ENCODE measurements around the gene CDH11.

The CDH11 gene

DNA sequence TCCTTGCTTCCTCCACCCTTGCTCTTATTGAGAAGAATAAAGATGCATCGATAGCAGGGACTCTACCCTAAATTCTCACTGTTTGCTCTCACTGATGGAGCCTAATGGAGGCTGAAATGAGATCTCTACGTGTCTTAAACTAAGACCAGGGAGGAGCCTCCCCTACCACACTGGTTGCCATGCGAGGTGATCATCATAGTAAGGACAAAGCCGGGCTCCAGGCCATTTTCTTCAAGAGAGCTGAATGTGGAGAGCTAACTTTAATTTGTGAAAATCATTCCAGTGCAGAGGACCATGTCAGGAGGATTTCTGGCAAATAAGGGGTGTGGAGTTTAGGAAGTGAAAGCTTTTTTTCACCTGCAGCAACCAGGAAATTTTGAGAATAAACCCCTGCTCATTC is 5.6 kb downstream of the CDH11 start:
- DNase-seq: no peak

DNA sequence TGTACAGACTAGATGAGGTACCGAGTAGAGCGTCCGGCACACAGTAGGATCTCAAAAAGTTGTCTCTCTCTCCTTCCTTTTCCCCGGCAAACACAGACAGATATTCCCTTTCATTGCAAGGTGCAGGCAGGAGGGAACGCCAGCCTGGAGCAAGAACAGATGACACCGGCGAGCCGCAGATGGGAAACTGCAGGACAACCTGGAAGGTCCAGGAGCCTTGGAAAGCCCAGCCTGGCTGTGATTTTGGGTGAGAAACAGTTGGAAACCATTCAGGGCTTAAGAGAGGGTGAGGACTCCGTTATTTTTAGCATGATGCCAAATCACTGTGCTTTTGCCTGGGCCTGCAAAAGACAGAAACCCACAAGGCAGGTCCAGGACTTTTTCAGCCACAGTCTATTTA is 7.3 kb downstream of the CDH11 start:
- DNase-seq: no peak

DNA sequence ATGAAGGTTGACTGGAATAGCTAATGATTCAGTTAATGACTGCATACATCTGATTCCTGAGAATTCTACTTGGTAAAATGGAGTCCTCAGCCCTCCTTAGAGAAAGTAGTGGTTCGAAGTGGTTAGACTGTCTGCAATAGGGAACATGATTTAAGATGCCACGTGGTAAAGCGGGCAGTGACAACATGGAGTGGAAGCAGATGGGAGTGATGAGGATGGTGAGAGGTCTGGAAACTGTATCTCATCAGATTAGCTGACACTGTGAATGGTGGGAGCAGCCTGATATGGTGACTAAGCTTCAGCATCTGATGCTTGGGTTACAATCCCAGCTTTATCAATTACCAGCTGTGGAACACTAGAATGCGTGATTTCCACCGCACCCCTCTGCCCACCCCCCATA is 8.4 kb downstream of the CDH11 start:
- no peak for DNase-seq

DNA sequence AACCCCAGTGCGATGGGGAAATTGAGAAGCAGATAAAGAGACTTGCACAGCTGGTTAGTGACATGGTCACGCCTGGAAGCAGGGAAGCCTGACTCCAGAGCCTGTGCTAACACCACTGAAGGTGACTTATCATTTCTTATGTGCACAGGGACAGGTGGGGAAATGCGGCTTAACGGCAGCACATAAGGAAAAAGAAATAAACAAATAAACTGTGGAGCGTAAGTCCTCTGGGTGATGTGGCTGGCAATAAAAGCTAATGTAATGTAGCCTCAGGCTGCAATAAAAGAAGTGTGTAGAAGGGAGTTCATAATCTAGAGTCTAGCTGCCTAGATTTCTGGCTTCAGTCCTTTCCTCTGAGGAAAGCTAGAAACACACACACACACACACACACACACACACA is 10.6 kb downstream of the CDH11 start:
- peak; percentile 23 for DNase-seq

DNA sequence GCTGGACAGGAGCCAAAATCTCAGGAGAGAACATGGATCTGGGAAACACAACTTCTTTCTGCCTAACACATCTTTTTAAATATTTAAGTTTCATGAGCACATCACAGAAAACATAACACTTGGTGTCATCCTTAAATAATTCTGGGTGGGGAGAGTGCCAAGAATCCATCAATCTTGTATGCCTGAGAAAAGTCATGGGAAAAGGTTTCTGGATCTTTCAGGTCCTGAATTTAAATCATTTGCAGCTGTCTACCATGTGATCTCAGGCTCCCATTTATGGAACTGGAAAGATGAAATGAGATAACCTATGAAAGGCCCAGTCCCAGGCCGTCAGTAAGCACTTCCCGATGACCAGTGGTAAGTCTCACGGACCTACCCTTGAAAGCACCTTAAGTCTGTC is 15.1 kb downstream of the CDH11 start:
- DNase-seq: peak; percentile 51

DNA sequence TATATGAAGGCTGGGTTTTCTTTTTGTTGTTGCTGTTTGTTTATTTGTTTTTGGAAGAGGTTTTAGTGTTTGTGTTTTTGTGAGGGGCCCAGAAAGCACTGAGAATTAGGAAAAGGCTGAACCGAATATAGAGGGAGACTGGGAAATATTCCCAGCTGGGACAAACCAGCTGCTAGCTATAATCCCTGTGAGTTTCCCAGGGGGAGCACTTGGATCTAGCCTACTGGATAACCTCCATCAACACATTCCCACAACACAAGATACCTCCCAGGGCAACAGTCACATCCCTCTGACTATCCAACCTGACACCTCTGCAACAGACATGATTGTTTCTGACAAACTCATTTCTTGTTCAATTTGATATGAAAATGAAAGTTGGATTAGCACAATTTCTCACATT is 16.7 kb downstream of the CDH11 start:
- DNase-seq: no peak

DNA sequence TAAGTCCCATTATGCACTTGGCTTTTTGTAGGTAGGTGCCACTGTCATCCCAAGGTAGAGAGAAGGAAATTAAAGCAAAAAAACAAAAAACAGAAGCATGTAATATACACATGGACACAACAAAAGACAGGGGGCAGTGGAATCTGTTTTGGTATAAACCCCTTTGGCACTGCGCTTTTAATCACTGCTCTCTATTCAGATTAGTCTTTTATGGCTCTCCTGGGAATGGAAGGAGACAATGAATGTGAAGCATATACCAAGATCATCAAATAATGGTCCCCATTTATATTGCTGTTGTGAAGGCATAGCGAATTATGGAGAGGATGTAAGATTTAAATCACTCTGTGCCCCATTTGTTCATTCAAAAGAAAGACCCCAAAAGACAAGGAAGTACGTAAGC is 17.4 kb downstream of the CDH11 start:
- no peak for DNase-seq

DNA sequence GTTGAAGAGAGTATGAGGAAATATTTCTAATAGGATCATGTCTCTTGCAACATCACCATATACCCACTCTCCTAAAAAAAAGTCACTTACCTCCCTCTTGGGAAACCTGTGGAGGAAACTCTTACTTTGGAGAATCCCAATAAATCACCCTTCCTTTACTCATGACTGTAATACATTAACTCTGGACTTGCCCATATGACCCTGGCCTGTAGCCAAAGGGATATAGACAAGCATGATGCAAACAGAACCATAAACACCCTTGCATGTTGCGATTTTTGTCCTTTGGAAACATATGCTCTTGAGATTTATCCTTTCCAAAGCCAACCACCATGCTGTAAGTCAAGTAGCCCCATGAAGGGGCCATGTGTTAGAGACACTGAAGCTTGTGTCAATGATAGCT is 19.5 kb downstream of the CDH11 start:
- no peak for DNase-seq

DNA sequence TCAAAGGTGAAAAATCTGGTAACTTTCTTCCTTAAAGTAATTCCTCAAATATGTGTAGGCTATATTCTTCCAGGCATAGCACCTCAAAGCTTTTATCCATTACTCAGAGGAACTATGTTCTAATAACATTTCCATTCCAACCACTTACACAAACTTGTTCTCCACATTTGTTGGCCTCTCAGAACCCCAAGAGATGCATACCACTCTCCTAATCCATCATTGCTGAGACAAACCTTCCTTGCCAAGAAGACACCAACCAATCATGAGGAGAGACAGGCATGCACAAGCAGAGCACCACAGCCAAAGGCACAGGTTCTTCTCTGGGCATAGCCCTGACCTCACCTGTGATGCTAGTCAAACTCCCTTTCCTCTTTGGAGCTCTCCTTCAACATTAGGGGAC is 20.9 kb downstream of the CDH11 start:
- DNase-seq: no peak

DNA sequence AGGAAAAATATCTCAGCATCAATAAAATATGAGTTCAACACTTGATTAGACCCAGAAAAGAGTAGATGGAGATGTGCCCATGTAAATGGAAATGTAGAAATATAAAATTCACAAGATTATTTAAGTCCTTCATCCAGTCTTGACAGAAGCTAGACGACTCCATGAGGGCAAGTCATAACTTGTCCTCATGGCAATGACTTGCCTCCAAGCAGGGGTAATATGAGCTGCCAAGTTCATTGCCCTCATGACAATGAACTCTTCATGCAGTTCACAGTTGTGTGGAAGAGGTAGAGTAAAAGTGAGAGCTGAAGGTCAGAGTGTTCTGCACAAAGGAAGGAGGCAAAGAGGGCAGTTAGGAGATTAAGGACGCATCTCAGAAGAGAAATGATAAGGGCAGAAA is 22.3 kb downstream of the CDH11 start:
- DNase-seq: no peak

DNA sequence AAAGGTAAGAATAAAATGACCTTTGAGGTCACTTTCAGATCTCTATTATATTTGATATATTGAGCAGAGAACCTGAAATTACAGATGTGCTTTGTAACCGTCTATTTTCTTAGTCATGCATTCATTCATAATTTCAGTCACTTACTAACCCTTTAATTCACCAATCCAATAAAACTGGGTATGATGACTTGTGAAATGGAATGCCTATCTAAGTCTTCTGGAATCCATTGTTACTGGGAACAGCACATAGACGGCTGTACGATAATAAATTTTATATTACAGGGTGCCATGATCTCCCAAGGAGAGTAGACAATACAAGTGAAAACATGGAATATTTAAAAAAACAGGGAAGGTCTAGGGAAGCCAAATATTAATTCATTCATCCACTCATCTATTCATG is 22.9 kb downstream of the CDH11 start:
- DNase-seq: peak; percentile 60

DNA sequence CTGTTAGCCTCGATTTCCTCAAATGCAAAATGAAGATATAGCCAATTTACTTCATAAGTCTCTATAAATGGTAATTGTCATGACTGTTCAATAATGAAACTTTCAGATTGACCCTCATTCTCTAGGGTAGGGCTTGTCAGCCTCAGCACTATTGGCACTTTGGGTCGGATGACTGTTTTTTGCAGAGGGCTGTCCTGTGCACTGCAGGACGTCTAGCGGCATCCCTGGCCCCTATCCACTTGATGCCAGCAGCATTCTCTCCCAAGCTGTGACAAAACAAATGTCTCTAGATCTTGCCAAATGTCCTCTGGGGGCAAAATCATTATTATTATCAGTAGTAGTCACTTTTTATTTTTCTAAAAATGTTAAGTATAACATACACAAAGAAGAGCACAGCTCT is 24.6 kb downstream of the CDH11 start:
- no peak for DNase-seq

DNA sequence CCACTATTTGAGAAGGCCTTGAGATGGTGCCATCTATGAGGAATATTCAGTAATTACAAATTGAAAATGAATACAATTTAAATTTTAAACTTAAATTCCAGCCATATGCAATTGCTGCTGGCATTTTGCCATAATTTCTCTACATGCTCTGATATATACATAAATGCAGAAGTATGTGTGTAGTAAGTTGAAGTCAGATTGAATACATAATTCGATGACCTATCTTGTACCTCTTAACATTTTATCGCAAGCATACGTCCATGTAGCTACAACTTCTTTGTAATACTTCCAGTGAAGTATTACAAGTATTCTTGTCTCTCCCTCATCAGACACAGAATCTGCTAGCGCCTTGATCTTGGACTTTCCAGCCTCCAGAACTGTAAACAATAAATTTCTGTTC is 26.0 kb downstream of the CDH11 start:
- no peak for DNase-seq

DNA sequence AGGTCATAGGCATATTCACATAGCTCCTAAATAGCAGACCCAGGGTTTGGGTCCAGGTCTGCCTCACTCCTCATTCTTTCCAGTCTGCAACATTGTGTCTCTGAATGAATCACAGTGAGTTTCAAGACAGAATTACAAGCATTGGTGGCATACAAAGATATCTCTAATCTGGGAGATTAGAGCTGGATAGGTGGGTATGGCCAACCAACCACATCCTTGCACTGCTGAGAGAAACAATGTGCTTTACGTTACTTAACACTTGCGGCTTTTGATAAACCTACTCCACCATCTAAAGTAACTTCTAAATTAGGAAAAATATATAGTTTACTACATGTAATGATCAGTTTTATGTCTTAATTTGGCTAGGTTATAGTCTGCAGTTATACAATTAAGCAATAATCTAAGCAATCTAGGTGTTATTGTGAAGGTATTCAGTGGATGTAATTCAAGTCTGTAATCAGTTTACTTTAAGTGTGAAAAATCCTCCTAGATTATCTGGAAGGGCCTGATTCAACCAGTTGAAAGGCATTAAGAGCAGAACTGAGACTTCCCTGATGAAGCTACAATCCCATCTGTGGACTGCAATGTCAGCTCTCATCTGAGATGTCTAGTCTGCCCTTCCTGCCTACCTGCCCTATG is 26.7 kb downstream of the CDH11 start:
- DNase-seq: no peak

DNA sequence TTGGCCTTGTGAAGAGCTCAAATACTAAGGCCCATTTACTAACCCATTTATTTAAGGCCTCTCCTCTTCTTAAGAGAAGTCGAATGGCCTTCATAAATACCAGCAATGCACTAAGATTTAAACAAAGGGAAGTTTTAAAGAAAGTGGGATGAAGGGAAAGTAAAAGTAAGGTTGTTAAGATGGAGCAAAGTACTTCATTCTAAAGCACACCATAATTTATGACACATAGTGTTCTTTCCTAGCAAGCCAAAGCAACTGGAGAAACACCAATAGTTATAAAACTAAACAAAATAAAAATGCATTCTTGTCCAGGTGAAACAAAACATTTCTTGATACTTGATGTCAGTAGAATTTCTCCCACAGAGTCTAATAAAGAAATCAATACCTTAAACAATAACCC is 27.9 kb downstream of the CDH11 start:
- no peak for DNase-seq

DNA sequence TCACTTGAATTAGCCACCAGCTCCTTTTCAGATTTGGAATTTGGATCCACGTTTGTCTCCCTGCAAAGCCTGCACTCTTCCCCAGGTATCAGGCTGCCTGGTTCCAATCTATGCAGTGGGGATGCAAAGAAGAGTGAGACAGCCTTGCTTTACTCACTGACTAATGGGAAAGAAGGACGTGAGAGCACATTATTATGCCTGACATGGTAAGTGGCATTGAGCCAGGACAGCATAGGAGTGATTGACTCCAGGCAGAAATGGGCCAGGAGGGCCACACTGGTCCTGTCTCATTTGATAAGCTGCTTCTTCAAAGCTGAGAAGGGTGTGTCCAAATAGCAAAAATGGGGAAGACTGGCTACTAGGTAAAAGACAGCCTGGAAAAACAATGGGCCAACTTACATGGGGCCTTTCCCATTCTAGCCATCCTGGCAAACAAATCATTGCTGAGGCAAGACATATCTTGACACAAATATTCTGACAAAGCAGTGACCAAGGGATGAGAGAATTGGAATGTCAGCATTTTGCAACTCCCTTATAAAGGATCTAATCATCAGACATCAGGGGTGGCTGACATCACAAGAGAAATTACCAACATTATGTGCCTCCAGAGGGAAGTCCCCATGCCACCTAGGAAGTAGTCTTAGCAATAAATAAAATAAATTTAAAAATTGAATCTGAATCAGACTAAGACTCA is 38.6 kb downstream of the CDH11 start:
- peak; percentile 22 for DNase-seq

DNA sequence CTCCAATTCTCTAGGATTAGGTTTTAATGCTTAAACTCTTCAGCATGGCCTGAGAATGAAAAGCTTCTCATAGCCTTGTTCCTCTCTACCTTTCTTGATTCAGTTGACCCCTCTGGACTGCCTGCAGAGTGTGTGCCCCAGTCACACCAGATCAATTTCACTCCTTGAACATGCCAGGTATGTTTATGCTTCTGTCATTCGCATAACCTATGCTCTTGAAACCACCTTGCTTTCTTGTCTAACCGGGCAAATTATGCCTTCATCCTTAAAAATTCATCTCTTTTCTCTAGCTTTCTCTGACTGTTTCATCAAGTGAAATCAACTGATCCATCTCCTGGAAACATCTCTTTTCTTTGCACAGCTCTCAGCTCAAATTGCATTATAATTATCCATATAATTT is 42.3 kb downstream of the CDH11 start:
- no peak for DNase-seq

DNA sequence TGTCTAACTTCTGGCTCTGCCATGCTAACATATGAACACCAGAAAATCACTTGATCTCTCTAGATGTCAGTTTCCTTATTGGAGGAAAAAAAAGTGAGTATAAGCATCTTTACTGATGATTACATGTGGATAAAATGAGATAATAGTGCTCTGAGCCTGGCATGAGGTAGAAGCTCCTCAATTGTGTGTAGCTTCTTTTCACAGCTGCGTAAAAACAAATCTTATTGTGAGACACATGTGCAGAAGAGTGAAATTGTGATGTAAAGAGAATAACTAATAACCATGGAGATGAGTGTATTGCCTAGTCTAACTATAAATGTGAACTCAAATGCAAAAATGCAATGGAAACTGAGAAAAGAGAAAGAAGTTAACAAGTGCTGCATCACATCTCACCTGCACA is 44.7 kb downstream of the CDH11 start:
- DNase-seq: no peak

DNA sequence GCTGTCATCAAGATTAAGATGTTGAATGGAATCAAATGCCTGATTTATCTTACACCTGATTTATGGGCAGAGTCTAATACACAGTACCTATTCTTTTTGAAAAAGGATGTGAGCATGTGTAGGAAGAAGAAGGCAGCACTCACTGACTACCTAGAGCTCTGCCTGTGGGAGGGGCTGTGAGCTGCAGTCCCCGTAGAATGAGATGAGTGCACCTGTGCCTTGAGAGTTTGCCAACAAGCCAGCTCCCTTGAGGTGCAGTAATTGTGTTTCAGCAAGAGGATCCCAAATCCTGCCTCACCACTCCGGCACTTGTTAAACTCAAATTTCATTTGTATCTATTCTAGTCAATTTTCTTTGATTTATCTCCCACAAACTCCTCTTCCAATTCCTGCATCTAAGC is 46.0 kb downstream of the CDH11 start:
- no peak for DNase-seq

DNA sequence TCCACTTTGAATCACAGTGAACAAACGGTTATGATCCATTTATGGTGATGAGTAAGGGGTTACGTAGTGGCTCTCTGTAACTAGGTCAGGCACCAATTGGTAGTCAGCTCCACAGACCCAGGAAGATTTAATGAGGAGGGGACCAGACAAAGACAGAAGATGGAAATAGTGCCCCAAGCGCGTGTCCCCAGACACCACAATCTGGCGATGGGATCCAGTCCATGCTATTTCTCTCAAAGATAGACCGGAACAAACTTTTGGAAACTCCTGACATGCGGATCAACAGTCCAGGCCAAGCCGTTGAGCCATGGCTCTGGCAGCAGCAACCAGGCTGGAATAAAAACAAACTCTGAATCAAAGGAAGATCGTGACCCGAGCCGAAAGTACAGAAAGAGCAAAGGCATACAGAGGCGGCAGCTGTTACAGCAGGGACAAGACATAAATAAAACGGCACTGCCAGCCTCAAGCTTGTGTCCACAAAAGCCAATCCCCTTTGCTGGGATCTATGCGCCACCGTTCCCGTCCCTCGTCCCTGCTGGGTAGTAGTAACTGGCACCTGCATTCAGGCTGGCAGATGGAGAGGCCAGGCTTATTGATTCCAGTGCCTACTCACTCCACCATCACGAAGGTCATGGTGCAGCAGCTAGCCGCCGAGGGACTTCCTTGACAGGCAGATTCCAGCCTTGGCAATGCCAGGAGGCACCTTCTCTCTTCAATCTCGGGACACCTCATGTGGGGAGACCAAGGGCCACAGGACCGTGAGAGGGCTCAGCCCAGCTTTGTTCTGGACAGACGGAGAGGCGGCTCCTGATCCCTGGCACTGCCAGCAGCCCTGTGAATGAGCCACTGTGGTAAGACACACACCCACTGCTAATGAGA is 50.2 kb downstream of the CDH11 start:
- peak; percentile 58 for DNase-seq

DNA sequence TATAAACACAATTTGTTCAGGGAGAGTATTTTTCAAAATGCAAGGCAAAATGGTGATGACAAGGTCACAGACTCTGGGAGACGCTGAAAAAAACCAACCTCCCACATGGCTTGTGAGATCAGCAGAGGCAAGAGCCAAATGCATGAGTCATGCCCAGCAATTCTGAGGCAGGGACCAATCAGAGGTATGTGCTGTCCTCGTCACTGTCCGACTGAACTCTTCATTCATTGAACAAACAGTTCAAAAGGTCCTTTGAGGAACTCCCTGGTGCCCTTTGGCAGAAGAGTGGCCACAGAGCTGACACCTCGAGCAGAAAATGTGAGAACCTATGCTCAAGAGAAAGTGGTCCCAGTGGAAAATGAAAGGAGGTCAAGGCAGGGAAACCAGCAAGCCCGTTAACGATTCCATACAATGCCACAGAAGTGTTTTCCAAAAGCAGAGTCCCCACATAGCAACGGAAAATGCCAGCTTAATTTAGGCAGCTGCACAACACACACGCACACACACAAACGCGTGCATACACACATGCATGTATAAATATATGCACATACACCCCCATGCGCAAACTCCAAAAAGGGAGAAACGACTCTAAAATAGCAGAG is 50.9 kb downstream of the CDH11 start:
- DNase-seq: peak; percentile 98

DNA sequence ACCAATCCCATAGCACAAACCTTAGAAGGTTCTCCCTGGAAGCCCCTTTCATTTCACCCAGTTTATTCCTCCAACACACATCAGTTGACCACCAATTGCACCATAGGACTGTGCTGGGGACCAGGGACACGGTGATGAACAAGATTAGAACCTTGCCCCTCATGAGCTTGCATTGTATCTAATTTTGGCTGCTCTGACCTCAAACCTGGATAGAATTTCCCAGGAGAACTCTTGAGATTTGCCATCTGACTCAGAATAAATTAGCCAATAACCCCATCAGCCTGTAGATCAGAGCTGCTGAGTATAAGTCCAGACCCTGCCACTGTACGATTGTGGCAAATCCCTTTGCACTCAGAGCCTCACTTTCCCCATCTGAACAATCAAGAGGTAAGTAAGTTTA is 52.1 kb downstream of the CDH11 start:
- DNase-seq: peak; percentile 46

DNA sequence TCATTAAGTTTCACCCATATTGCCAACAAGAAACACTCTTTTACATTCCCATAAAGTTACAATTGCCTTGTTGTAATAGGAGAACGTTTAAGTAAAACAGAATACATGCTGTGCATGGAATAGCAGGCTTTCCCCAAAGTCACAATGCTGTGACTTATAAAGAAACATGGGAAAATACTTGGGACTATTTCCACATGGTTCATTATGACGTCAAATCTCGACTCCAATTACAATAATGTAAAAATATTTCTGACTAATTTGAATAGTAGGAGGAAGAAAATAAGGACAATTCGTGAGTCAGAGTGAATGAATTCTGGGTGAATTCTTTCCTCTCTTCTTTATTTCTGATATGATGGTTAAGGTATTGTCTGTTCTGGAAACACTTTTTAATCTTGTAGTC is 52.8 kb downstream of the CDH11 start:
- peak; percentile 93 for DNase-seq

All from EL (cell line).